Melanocyte of skin (primary cell): ENCODE measurements around the gene TSPY4. TPM values are rescaled to one million over a fixed set of nuclear protein-coding genes. Genes with fewer than 3 reads are reported as not detected.

Experiments used
- small RNA-seq, 2 donors: library from RNA; depleted of rRNA; stranded (forward); fragments of <200 nt; gene quantifications; one replicate each; pipeline ENCODE3, GENCODE V24; 2012
- total RNA-seq, 2 donors: library from RNA; depleted of rRNA; stranded (reverse); fragments of >200 nt; gene quantifications; 2 replicates each; pipeline ENCODE4 v1.2.3, GENCODE V29; 2012

Gene TSPY4
- not detected for total RNA-seq

GRCh38 chrY:9337164-9337563 lies at the start of gene TSPY4:
TSS of gene TSPY4 (plus strand) at chrY:9337464. CDS start at chrY:9337510, 46 bp downstream.

GRCh38 chrY:9357497-9357896 lies 20.2 kb downstream of the TSPY4 start, which contains the start of gene TSPY8:
TSS of gene TSPY8 (plus strand) at chrY:9357797. CDS start at chrY:9357843, 46 bp downstream.

Small RNA genes within 50 kb of the gene (small RNA-seq; reads per million reads assigned to genes)
- gene AC006158.1 = 0 reads per million in 2 donors

Other genes starting within 250 kb of the TSPY4 start
- not detected for gene TSPY8, start 20.3 kb downstream of the TSPY4 start, total RNA-seq
- not detected for gene TSPY3, start 61.0 kb downstream of the TSPY4 start, total RNA-seq
- gene TSPY1, start 129.5 kb downstream of the TSPY4 start, total RNA-seq = not detected
- gene TSPY9, start 149.8 kb downstream of the TSPY4 start, total RNA-seq = not detected
- not detected for gene TSPY10, start 190.4 kb downstream of the TSPY4 start, total RNA-seq